Breast epithelium (tissue), 3 donors: ENCODE data around the gene TMEM147.

Experiments used
- POLR2A ChIP-seq: fragments of 450-650 bp; IDR thresholded peaks from one replicate; pipeline ENCODE4 v1.6.1; 2016; ENCODE audit warnings: antibody characterized with exemption, mild to moderate bottlenecking, moderate library complexity
- TF ChIP-seq, protein P1 (sequence below), 3 donors: fragments of 450-650 bp; IDR thresholded peaks; one replicate each; pipeline ENCODE4 v1.5.1; 2016 to 2017; ENCODE audit warnings: antibody characterized with exemption in 3 of 3, mild to moderate bottlenecking in 3 of 3, moderate library complexity in 3 of 3

DNA sequence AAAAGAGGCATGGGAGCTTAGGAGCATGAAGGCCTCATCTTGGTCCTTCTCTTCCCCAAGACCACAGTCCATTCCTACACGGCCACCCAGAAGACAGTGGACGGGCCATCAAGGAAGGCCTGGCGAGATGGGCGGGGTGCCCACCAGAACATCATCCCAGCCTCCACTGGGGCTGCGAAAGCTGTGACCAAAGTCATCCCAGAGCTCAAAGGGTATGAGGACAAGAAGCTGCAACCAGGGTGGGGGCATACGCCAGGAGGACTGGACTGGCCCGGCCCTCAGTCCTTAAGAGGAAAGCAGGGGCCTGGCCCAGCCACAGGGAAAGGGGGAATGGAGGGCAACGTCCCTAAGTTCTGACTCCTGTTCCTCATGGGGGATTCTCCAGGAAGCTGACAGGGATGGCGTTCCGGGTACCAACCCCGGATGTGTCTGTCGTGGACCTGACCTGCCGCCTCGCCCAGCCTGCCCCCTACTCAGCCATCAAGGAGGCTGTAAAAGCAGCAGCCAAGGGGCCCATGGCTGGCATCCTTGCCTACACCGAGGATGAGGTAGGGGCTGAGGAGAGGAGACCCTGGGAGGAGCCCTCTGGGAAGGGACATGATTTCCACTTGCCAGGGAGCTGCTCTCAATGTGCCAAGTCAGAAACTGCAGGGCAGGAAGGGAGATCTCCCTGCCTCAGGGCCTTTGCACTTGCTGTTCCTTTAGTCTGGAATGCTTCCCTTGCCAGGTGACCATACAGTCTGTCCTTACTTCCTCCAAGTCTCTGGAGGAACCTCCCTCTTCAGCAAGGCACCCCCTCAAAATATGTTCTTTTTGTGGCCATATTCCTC is 1.9 kb upstream of the TMEM147 start:
- no peak for TF ChIP-seq POLR2A
- TF ChIP-seq, protein P1, sequence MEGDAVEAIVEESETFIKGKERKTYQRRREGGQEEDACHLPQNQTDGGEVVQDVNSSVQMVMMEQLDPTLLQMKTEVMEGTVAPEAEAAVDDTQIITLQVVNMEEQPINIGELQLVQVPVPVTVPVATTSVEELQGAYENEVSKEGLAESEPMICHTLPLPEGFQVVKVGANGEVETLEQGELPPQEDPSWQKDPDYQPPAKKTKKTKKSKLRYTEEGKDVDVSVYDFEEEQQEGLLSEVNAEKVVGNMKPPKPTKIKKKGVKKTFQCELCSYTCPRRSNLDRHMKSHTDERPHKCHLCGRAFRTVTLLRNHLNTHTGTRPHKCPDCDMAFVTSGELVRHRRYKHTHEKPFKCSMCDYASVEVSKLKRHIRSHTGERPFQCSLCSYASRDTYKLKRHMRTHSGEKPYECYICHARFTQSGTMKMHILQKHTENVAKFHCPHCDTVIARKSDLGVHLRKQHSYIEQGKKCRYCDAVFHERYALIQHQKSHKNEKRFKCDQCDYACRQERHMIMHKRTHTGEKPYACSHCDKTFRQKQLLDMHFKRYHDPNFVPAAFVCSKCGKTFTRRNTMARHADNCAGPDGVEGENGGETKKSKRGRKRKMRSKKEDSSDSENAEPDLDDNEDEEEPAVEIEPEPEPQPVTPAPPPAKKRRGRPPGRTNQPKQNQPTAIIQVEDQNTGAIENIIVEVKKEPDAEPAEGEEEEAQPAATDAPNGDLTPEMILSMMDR (IDR thresholded peaks at IDR 0.05), result no peak
